HG02642 (cell line): ENCODE results near the gene WNT6.
"Not testable (repeated sequence)": the region's sequence is repeated elsewhere in the genome, so short reads cannot be mapped to it uniquely, and the experiment has no call there.

ENCODE experiments used
- ATAC-seq: cut with Tn5 transposase; IDR thresholded peaks from one replicate; pipeline ENCODE4 v1.9.1; 2021; ENCODE audit warnings: mild to moderate bottlenecking; ENCODE audit not compliant: unreplicated experiment, poor library complexity

Gene WNT6

GRCh38 chr2:218829868-218830451 lies 29.6 kb upstream of the WNT6 start:
- ATAC-seq, result no peak

DNA sequence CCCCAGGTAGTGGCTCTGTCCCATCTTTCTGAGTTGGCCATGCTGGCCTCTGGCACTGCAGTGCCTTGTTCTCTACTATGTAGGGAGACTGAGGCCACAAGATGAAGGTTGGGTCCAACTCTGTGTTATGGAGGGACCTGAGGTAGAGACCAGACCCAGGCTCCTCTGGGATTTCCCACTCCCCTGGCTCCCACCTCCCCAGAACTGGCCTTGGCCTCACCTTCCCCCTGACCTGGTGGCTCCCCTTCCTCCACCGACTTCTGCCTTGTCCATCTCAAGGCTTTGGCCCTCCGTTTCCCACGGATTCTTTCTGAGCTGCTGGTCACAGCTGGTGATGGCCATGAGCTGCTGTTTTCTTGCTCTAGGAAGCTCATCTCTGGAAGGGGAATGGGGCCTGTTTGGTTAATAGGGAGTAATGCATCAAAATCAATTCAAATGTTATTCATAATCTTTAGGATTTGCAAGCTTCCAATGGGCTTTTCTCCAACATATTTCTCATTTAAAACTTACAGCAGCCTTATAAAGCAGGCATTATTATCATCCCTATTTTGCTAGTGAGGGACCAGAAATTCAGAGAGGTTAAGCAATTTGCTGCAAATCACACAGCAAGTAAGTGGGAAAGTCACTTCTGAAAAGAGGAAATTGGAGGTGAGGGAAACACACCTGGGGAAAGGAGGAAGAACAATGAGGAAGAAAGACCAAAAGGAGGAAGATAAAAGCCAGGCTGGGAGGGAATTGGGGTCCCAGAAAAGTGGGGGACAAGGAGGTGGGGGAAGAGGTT lies 28.9 kb upstream of the WNT6 start:
- no peak for ATAC-seq

GRCh38 chr2:218831378-218831990 lies 28.1 kb upstream of the WNT6 start, which contains the start of gene PRKAG3:
PRKAG3 (minus strand) TSS chr2:218831803.
- no peak for ATAC-seq

GRCh38 chr2:218832081-218832480 lies 27.5 kb upstream of the WNT6 start:
- ATAC-seq, result no peak

GRCh38 chr2:218832520-218832919 lies 27.1 kb upstream of the WNT6 start:
- ATAC-seq, result no peak

- ATAC-seq, result no peak
These were observed 26.5 kb upstream of the WNT6 start for GRCh38 chr2:218833023-218833609.

DNA sequence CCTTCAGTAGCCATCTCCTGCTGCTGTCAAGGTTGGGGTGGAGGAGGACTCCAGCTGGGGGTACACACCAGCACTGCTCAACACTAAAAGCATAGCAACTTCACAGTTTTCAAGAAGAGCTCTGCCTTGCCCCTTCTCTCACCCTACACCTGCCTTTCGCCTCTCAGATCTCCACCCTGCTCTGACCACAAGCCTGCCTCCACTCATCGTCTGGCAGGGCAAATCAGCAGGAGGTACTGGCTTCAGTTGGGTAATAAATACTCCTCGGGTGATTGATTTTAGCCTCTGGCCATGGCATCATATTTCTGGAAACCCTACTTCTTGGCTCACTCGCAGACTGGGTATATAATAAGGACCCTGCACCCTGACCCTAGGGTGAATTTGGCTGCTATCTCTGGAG lies 24.9 kb upstream of the WNT6 start:
- ATAC-seq, result no peak

DNA sequence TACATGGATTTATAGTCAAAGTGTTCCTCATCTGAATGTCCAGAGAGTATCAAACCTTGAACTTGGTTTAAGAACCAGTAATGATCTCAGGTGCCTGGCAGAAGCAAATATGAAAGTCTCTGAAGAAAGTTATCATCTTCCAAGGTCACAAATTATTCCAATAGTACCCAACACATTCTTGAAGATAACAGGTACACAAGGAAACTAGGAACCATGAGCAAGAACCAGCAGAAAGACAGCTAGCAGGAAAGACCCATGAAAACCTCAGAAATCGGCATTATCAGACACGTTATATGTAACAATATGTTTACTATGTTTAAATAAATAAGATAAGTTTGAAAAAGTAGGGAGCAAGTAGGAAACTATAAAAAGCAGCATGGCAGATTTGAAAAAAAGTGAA lies 22.1 kb upstream of the WNT6 start:
- no peak for ATAC-seq

GRCh38 chr2:218839430-218839829 lies 20.2 kb upstream of the WNT6 start:
- no peak for ATAC-seq

- no peak for ATAC-seq
These were observed 19.7 kb upstream of the WNT6 start for GRCh38 chr2:218839888-218840287.

DNA sequence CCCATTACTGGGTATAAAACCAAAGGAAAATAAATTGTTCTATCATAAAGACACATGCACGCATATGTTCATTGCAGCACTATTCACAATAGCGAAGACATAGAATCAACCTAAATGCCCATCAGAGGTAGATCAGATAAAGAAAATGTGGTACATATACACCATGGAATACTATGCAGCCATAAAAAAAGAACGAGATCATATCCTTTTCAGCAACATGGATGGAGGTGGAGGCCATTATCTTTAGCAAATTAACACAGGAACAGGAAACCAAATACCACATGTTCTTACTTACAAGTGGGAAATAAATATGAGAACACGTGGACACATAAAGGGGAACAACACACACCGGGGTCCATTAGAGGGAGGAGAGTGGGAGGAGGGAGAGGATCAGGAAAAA lies 15.3 kb upstream of the WNT6 start:
- ATAC-seq, result not testable (repeated sequence)

GRCh38 chr2:218846963-218847362 lies 12.6 kb upstream of the WNT6 start:
- ATAC-seq, result not testable (repeated sequence)

GRCh38 chr2:218849721-218850120 lies 9.9 kb upstream of the WNT6 start:
- no peak for ATAC-seq

GRCh38 chr2:218850796-218851195 lies 8.8 kb upstream of the WNT6 start:
- no peak for ATAC-seq

- ATAC-seq, result no peak
These were observed 8.3 kb upstream of the WNT6 start for GRCh38 chr2:218851286-218851685.

DNA sequence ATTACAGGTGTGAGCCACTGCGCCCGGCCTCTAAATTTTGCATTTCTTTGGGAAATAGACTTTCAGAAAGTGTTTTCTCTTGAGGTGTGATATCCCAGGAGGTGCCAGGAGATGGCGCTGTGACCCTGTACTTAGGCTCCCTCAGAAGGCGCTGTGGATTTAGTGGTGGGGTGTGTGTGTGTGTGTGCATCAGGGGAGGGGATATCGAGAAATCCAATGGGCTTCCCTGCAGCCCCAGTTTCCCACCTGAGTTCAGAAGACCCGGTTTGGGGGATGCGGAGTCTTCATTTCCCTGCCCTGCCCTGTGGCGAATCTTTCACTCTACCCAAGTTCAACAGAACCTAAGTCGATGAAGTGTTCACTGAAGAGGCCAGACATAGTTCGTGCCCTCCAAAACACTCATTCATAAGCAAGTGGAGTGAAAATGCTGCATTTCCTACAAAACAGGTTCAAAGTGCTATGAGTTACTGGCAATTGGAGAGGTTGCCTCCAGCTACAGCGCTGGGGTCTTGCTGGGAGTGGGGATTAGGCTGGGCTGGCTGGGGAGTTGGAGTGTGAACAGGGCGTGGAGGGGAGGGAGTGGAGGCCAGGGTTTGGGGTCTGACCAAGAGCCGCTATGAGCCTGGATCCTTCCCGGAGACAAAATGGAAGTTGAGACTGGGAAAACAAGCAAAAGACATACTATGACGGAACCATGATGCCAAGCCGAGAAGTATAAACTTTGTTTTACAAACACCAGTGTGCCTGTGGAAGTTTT lies 6.5 kb upstream of the WNT6 start:
- ATAC-seq, result no peak

GRCh38 chr2:218853766-218854165 lies 5.8 kb upstream of the WNT6 start:
- ATAC-seq, result no peak

GRCh38 chr2:218854860-218855259 lies 4.7 kb upstream of the WNT6 start:
- no peak for ATAC-seq

DNA sequence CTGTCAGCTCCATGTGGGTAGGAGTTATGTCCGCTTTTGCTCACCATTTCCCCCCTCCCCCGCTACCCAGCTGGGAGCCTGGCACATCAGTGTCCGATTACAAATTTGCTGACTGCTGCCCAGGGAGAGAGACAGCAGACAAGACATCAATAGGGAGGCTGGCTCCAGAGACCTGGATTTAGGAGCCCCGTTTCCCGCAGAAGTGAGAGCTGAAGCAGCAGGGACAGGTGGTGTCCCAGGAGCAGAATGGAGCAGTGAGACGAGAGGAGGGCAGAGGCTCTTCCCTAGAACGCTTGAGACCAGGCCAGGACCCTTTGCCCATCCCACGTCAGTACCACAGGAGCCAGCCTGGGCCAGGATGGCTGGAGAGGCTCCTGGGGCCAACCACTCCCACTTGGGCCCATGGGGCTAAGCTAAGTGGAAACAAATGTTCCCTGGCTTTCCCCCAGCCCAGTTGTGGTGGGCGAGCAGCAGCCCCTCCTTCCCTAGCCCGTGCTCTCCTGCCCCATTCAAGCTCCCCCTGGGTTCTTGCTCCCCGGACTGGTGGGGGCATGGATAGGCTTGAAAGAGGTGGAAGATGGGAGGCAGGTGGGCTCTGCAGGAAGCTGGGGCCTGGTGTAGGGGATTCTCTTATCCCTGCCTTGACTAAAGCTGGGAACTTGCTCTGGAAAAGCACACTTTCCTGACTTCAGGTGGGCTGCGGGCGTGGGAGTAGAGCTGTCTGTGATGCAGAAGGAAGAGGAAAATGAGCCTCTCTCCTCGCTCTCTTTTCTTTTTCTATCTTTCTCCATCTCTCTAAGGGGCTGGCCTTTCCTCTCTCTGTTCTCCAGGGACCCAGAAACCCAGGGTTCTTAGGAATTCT lies 4.1 kb upstream of the WNT6 start:
- ATAC-seq, result no peak
